Sigmoid colon (tissue), 4 donors: ENCODE results near the gene NT5C3B.

Experiments used
- EP300 ChIP-seq, 4 donors: sonication (generic); formaldehyde crosslinking; IDR thresholded peaks; one replicate each; pipeline ENCODE4 v1.6.1; 2017; ENCODE audit warnings: antibody characterized with exemption in 4 of 4
- POLR2A ChIP-seq, 2 donors: fragments of 450-650 bp; IDR thresholded peaks; one replicate each; pipeline ENCODE4 v1.6.1; 2016; ENCODE audit warnings: antibody characterized with exemption in 2 of 2, mild to moderate bottlenecking in 2 of 2, moderate library complexity in 2 of 2
- POLR2AphosphoS5 ChIP-seq, 4 donors: sonication (generic); formaldehyde crosslinking; IDR thresholded peaks; one replicate each; pipeline ENCODE4 v1.6.1; 2017; ENCODE audit warnings: antibody characterized with exemption in 4 of 4
- TF ChIP-seq, protein P1 (sequence below), 4 experiments: fragments of 450-650 bp in 3 of 4; fragments of 200-600 bp in 1 of 4; IDR thresholded peaks; one replicate each; pipeline ENCODE4 v1.5.1; 2016 to 2019; ENCODE audit warnings: antibody characterized with exemption in 4 of 4, mild to moderate bottlenecking in 3 of 4, moderate library complexity in 2 of 4

DNA sequence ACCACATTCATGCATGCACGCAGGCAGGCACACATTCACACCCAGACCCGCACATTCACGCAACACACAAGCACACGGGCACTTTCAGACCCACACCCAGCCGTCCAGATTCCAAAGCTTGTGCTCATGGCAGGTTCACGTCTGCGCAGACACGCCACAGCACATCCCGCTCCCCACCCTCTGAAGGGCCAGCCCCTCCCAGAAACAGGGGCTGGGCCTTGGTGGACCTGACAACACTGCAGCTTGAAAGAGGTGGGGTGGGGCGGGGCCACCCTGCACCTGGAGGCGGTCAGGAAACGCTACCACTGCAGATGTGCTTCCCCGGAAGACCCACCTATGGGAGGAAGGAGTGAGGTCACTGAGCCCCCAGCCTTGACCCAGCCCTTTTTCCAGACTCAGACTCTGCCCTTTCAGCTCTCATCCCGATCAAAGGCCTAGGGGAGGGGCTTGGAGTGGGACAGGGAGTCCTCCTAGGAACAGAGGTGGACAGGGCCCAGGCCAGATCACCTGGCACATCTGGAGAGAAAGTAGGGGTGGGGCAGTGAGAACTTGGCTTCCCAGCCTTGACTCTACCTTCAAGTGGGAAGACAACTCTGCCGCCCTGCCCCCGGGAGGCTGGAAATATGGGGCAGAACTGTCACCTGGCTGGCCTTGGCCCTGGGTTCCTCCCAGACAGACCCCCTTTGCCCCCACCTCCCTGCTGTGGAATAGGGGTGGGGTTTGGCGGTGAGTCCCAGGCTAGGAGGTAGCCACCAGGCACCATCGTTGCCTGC, 35.2 kb downstream of the NT5C3B start:
- TF ChIP-seq, protein P1, sequence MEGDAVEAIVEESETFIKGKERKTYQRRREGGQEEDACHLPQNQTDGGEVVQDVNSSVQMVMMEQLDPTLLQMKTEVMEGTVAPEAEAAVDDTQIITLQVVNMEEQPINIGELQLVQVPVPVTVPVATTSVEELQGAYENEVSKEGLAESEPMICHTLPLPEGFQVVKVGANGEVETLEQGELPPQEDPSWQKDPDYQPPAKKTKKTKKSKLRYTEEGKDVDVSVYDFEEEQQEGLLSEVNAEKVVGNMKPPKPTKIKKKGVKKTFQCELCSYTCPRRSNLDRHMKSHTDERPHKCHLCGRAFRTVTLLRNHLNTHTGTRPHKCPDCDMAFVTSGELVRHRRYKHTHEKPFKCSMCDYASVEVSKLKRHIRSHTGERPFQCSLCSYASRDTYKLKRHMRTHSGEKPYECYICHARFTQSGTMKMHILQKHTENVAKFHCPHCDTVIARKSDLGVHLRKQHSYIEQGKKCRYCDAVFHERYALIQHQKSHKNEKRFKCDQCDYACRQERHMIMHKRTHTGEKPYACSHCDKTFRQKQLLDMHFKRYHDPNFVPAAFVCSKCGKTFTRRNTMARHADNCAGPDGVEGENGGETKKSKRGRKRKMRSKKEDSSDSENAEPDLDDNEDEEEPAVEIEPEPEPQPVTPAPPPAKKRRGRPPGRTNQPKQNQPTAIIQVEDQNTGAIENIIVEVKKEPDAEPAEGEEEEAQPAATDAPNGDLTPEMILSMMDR (IDR thresholded peaks at IDR 0.05), result no peak
- TF ChIP-seq POLR2A (IDR thresholded peaks at IDR 0.05) (no peak), EP300 (IDR thresholded peaks at IDR 0.05) (no peak), POLR2AphosphoS5 (IDR thresholded peaks at IDR 0.05) (no peak)
